Activated CD4-positive, alpha-beta T cell treated with anti-CD3 and anti-CD28 coated beads, Interleukin-2, amount 50 U/mL, for 48 hours (primary cell): ENCODE data around the gene RIOK2.
"Not testable (repeated sequence)": the region's sequence is repeated elsewhere in the genome, so short reads cannot be mapped to it uniquely, and the experiment has no call there.

Experiments
- DNase-seq, 2 experiments: peaks; one replicate each; pipeline ENCODE4 v3.0.0-alpha.2; 2020

Gene RIOK2

GRCh38 chr5:97183100-97183929, at the start of gene RIOK2:
Gene RIOK2 (minus strand): TSS chr5:97183247. CDS start chr5:97183191, 56 bp downstream.
- peak; percentile 96 for DNase-seq

- DNase-seq, result peak in 1 of 2 experiments; percentile 7
These were observed 48.1 kb upstream of the RIOK2 start for GRCh38 chr5:97231025-97231636.

GRCh38 chr5:97229688-97230285, 46.7 kb upstream of the RIOK2 start:
- DNase-seq, result no peak

GRCh38 chr5:97229196-97229595, 46.1 kb upstream of the RIOK2 start:
- DNase-seq, result no peak

DNA sequence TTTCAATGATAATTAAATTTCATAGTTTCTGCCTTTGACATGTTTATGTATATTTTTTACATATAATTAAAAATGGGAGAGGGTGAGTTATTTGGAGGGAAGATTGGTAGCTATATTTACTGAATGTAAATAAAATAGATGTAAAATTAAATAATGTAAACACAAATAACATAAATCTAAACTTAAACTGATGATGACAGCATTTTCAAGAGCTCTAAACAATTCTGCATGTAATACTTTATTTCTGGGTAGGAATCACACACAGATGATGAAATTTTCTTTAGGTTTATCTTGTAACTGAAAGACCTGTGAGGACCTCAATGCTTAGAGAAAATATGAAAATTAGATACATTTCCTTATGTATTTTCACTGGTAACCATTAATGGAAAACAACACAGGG, 42.2 kb upstream of the RIOK2 start:
- no peak for DNase-seq

DNA sequence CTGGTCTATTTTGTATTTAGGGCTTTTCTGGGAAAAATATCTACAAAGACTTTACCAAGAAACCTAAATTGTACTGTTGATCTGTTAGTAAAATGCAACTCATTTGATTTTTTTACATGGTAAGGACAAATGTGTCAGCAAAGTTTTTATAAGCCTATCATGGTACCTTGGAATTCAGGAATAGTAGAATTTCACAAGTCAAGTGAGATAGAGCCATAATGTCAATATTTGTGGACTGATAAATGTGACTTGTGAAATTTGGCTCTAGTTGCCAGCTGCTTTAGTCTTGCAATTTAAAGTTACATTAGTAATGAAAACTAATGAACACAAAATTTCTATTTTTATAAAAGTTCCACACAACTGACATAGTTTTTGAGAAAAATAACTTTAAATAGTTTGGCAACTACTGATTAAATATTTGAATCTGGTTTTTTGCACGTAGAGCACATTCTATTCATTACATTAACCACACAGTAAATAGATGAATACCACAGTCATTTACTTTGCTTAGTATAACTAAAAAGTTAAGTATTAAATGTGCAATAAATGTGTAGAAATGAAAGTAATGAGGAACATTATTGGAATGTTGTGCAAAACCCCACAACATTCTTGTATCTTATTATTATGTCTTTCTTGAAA, 41.2 kb upstream of the RIOK2 start:
- DNase-seq, result no peak

- no peak for DNase-seq
These were observed 40.5 kb upstream of the RIOK2 start for GRCh38 chr5:97223596-97223995.

- DNase-seq, result no peak
These were observed 26.3 kb upstream of the RIOK2 start for GRCh38 chr5:97209343-97209742.

GRCh38 chr5:97208714-97209113, 25.7 kb upstream of the RIOK2 start:
- DNase-seq, result no peak

- no peak for DNase-seq
These were observed 25.2 kb upstream of the RIOK2 start for GRCh38 chr5:97208184-97208713.

- DNase-seq, result no peak
These were observed 11.3 kb upstream of the RIOK2 start for GRCh38 chr5:97194366-97194765.

GRCh38 chr5:97193355-97193688, 10.3 kb upstream of the RIOK2 start:
- no peak for DNase-seq

GRCh38 chr5:97192580-97193354, 9.7 kb upstream of the RIOK2 start:
- no peak for DNase-seq

GRCh38 chr5:97191893-97192292, 8.8 kb upstream of the RIOK2 start:
- no peak for DNase-seq

- DNase-seq, result not testable (repeated sequence)
These were observed 6.5 kb upstream of the RIOK2 start for GRCh38 chr5:97189523-97189922.

DNA sequence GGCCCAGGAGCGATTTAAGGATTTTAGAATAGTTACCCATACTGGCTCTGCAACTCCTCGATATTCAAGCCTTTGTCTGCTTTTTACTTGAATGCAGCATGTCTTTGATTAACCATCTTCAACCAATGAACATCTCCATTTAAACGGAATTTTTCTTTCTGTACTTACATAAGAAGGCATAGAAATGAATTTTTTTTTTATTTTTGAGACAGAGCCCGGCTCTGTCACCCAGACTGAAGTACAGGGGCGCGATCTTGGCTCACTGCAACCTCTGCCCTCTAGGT, 825 bp upstream of the RIOK2 start:
- DNase-seq, result no peak

- DNase-seq, result no peak
These were observed 412 bp downstream of the RIOK2 start for GRCh38 chr5:97182571-97183099.

DNA sequence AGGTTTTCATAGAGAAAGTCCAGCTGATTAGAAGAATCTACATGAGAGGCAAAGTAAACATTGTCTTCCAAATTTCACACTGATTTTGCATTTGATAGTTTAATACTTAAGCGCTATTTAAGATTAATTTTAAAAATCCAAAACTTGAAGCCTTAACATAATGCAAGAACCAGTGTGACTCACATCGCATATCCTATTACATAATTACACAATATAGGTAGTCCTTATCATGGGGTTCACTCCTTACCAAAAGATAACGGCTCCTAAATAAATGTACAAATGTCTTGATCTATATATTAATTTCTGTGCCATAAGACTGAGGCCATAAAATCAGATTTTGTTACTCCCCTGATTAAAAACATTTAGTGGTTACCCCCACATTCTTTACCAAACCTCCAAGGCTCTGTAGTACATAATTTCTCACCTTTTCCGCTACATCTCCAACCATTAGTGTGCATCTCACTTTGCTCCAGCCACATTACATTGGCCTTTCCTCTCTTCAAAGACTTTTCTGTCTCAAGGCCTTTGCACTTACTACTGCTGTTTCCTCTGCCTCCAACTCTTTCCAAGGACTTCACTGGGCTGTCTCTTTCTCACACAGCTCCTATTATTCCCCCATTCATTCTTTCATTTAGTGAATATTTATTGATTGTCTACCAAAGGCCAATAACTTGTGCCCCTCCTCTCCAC, 1.0 kb downstream of the RIOK2 start:
- DNase-seq, result no peak

GRCh38 chr5:97179457-97179856, 3.6 kb downstream of the RIOK2 start:
- DNase-seq, result not testable (repeated sequence)

DNA sequence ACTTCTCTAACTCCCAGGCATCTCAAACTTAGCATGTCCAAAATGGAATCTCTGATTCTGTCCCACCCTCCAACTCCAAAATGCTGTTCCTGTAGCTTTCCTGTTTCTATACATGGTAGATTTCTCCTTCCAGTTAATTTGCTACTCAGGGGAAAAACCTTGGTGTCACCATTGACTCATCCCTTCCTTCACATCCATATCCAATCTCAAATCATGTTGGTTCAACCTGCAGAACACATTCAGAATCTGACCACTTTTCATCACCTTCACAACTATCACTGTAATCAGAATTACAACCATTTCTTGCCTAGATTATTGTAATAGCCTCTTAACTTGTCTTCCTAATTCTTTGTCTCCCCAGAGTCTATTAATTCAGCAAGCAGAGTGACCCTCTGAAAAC, 10.8 kb downstream of the RIOK2 start:
- no peak for DNase-seq

- DNase-seq, result no peak
These were observed 11.3 kb downstream of the RIOK2 start for GRCh38 chr5:97171703-97172102.

DNA sequence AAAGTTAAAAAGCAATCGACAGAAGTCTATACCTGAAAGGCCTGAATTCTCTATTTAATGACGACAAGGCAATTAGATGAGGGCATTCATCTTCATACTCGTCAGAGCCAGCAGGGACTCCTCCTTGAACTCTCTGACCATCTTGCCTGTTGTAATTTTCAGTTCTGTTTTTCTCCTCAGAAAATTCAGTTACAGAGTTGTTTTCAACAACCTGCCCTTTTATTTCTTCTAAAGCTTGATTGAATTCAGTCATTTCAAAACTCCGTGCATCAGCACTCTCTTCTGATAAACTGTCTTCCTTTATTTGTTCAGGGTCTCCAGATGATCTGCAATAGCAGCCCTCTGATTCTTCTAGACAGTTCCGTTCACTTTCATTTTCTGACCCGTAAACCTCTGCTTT, 15.6 kb downstream of the RIOK2 start:
- DNase-seq, result no peak
